Heart left ventricle (tissue), 16 donors: Measurements from ENCODE around the gene IKZF1. TPM values are rescaled to one million over a fixed set of nuclear protein-coding genes. Genes with fewer than 3 reads are reported as not detected.
A peak's percentile ranks its signal among the peaks of the same experiment; 100 is the strongest.

Source experiments
- ATAC-seq, 4 donors: fragments of 200-7000 bp; cut with Tn5 transposase; one replicate each; pipeline ENCODE4 v1.9.1; 2020 to 2022; ENCODE audit warnings: moderate library complexity in 4 of 4, mild to moderate bottlenecking in 3 of 4, moderate number of reproducible peaks in 1 of 4
- DNase-seq, 5 donors: peaks; one replicate each; pipeline ENCODE4 v3.0.0-alpha.2; 2020
- H3K27ac ChIP-seq, 12 donors: fragments of 200-600 bp; sonication (generic) in 4 of 12; one replicate each; pipeline versions ENCODE4 v1.5.0 to v1.8.0; 2016 to 2022; ENCODE audit warnings: mild to moderate bottlenecking in 2 of 12
- H3K27me3 ChIP-seq, 9 donors: fragments of 200-600 bp; sonication (generic) in 2 of 9; one replicate each; pipeline versions ENCODE4 v1.5.1 to v1.8.0; 2016 to 2022; ENCODE audit warnings: mild to moderate bottlenecking in 3 of 9
- H3K36me3 ChIP-seq, 9 donors: fragments of 200-600 bp; sonication (generic) in 2 of 9; one replicate each; pipeline versions ENCODE4 v1.5.0 to v1.8.0; 2018 to 2022; ENCODE audit warnings: mild to moderate bottlenecking in 2 of 9
- H3K4me1 ChIP-seq, 12 donors: fragments of 200-600 bp; sonication (generic) in 4 of 12; one replicate each; pipeline versions ENCODE4 v1.5.0 to v1.8.0; 2016 to 2022; ENCODE audit warnings: mild to moderate bottlenecking in 3 of 12
- H3K4me3 ChIP-seq, 12 donors: fragments of 200-600 bp; sonication (generic) in 4 of 12; one replicate each; pipeline versions ENCODE4 v1.5.0 to v1.8.0; 2017 to 2022; ENCODE audit warnings: mild to moderate bottlenecking in 9 of 12, moderate library complexity in 4 of 12
- H3K9me3 ChIP-seq, 12 donors: fragments of 200-600 bp; sonication (generic) in 4 of 12; one replicate each; pipeline versions ENCODE4 v1.5.0 to v1.8.0; 2016 to 2022; ENCODE audit warnings: mild to moderate bottlenecking in 1 of 12
- CTCF ChIP-seq, 12 donors: fragments of 200-600 bp; sonication (generic) in 4 of 12; IDR thresholded peaks; one replicate each; pipeline versions ENCODE4 v1.5.0 to v1.8.0; 2018 to 2022; ENCODE audit warnings: antibody characterized with exemption in 12 of 12, mild to moderate bottlenecking in 5 of 12
- POLR2A ChIP-seq, 2 donors: fragments of 450-650 bp; IDR thresholded peaks; one replicate each; pipeline ENCODE4 v1.6.1; 2017; ENCODE audit warnings: antibody characterized with exemption in 2 of 2, mild to moderate bottlenecking in 2 of 2, moderate library complexity in 2 of 2
- WGBS, 4 donors: extraction: QIAGEN DNeasy Blood & Tissue Kit in 2 of 4; methylation state at CpG; one replicate each; pipeline versions ENCODE4 v1.1.5 to v1.1.7; 2013 to 2018; 5-methylcytosine and 5-hydroxymethylcytosine counted together
- intact Hi-C, 10 donors: fragments of 100-400 bp; cut with DNase I; formaldehyde crosslinking; loops; one replicate each; pipeline versions ENCODE4 v1.11.1 to v1.14.2; 2022
- polyA plus RNA-seq, 2 donors: library from polyadenylated mRNA; stranded (reverse); fragments of 200-250 nt; gene quantifications; one replicate each; pipeline ENCODE4 v1.2.3, GENCODE V29; 2013
- total RNA-seq, 9 donors: library from RNA; depleted of rRNA in 2 of 9; stranded (reverse); fragments of >200 nt in 2 of 9; fragmentation: NEBNext Ultra II Directional in 3 of 9; extraction: Animal tissue kit (Norgen Biotek cat#: 25700) in 3 of 9; gene quantifications; one replicate each; pipeline versions ENCODE4 v1.1.0 to v1.2.4, GENCODE V29; 2016 to 2023
- donor health status: ischemic (EF 13 %, LVEDD 7.1; RV severe dilation, severe dysfunction).
- donor health status: healthy with polysubstance abuse.
- donor health status: DM: no; HTN: yes; CAD: no.
- donor health status: DM: no; HTN: no; CAD: no.
- donor health status: ischemic (EF 25% LVEDD 6.9; RV normal size, moderate dysfunction).
- donor health status: ischemic (EF 25% LVEDD 5.7; RV mildly dilated, moderate dysfunction).
- donor health status: healthy.
- donor health status: DM: yes; HTN: yes; CAD: no.
- donor health status: ischemic (EF 35%, LVEDD 5.7; RV mildly dilated, moderate dysfunction).
- donor health status: nonischemic (EF 11% LVEDD 7.7; RV severe dilation, severe dysfunction).
- donor health status: DM: yes; HTN: yes; CAD: no.
- donor health status: PGD.
- donor health status: ischemic (EF 29% LVEDD 5.4; RV normal size, mild dysfunction).
- donor health status: nonischemic (EF 23%, LVEDD 6.1; RV moderate dilation, normal function).

IKZF1 gene
- total and polyA plus RNA-seq, 11 donors: 0.30 to 27.8 (median 2.4) TPM

GRCh38 chr7:50359995-50360925, 55.7 kb downstream of the IKZF1 start:
- no peak for TF ChIP-seq POLR2A (IDR thresholded peaks at IDR 0.05)
- TF ChIP-seq CTCF (IDR thresholded peaks at IDR 0.05): no peak
- no peak overlapping the region for H3K4me3 ChIP-seq
- intact Hi-C loops: no loop called here
- H3K4me1 ChIP-seq: peaks cover 0 to 75% (median 0%) of the 10 kb centered on the region in 12 donors
- H3K27ac ChIP-seq: peak overlapping the region in 1 of 12 donors; percentile 85
- WGBS, 4 donors: 34 to 50% (median 44%) methylated on average over 20 of the region's 20 CpGs
- ATAC-seq (peak in 2 of 4 donors; percentile 12 to 22), DNase-seq (no peak)
- peaks cover 0 to 9% (median 0%) of the 10 kb centered on the region in 9 donors for H3K36me3 ChIP-seq
- H3K27me3 ChIP-seq: peaks cover 0 to 27% (median 0%) of the 10 kb centered on the region in 9 donors
- H3K9me3 ChIP-seq: no peaks in the 10 kb centered on the region

- TF ChIP-seq CTCF (IDR thresholded peaks at IDR 0.05) (no peak), POLR2A (IDR thresholded peaks at IDR 0.05) (no peak)
- no peak for ATAC-seq
- H3K9me3 ChIP-seq: no peaks in the 10 kb centered on the region
- H3K27ac ChIP-seq: peak overlapping the region in 1 of 12 donors; percentile 69
- peaks cover 0 to 65% (median 0%) of the 10 kb centered on the region in 12 donors for H3K4me1 ChIP-seq
- peaks cover 0 to 19% (median 0%) of the 10 kb centered on the region in 9 donors for H3K27me3 ChIP-seq
- intact Hi-C loops: no loop called here
- peaks cover 0 to 12% (median 0%) of the 10 kb centered on the region in 9 donors for H3K36me3 ChIP-seq
- whole genome bisulfite sequencing, 4 donors: 70 to 75% (median 73%) methylated on average over 3 to 5 of the region's 5 CpGs
- no peak overlapping the region for H3K4me3 ChIP-seq
- DNase-seq: no peak
These were observed 57.6 kb downstream of the IKZF1 start for GRCh38 chr7:50362142-50362541.

GRCh38 chr7:50362712-50363282, 58.3 kb downstream of the IKZF1 start:
- intact Hi-C loops: no loop called here
- DNase-seq (no peak), ATAC-seq (no peak)
- H3K9me3 ChIP-seq: no peaks in the 10 kb centered on the region
- peaks cover 0 to 19% (median 0%) of the 10 kb centered on the region in 9 donors for H3K27me3 ChIP-seq
- no peak overlapping the region for H3K4me3 ChIP-seq
- 64 to 70% (median 68%) methylated on average over 6 of the region's 6 CpGs for WGBS, 4 donors
- H3K4me1 ChIP-seq: peaks cover 0 to 60% (median 0%) of the 10 kb centered on the region in 12 donors
- TF ChIP-seq CTCF (IDR thresholded peaks at IDR 0.05) (no peak), POLR2A (IDR thresholded peaks at IDR 0.05) (no peak)
- peaks cover 0 to 12% (median 0%) of the 10 kb centered on the region in 9 donors for H3K36me3 ChIP-seq
- H3K27ac ChIP-seq: peak overlapping the region in 1 of 12 donors; percentile 69
